ENCODE data around the gene PRRX2. TPM values are rescaled to one million over a fixed set of nuclear protein-coding genes. Genes with fewer than 3 reads are reported as not detected.
A peak's percentile ranks its signal among the peaks of the same experiment; 100 is the strongest.

The PRRX2 gene
- total and polyA plus RNA-seq, 2 of the 13 experiments (the other 11 are each of a cell fraction or from before 2014, with no cell fraction given): 0.05 TPM; not detected in 1

DNA sequence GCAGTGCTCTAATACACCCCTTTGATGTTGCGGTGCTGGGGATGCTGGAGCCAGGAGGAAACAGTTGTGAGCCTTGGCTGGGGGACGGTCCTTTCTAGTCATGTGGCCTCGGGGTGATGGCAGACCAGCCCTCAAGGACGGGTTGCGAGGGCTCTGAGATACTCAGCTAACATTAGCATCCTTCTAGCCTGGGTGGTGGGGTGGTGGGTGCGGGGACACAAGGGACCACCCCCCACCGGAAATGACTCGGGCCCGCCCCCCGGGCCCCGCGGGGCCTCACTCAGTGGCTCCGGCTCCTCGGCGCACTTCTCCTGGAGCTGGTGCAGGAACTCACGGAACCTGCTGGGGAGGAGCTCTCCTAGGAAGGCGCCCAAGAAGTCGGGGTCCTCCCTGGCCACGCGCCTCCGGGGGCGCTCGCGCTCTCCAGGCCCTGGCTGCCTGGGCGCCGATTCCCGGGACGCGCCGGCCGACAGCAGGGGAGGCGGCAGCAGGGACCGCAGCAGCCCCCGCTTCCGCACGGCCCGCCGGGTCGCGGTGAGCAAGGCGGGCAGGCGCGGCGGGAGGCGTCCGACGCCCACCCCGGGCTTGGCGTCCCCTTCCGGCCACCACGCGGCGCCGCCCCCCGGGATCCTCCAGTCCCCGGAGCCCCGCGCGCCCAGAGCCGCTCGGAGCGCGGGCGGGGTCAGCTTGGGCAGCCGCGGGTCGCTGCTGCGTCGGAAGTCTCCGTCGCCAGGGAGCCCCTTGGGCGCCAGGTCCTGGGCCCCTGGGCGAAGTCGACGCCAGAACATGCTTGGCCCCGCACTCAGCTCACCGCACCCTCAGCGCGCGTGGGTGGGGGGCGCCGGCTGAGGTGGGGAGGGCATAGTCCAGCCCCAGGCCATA, 45.4 kb upstream of the PRRX2 start (continued):
- TF ChIP-seq JDP2 (CRISPR knock-in tag; IDR thresholded peaks at IDR 0.05; ENCODE audit: borderline replicate concordance) (no peak), SIN3B (IDR thresholded peaks at IDR 0.05; ENCODE audit: low read length) (no peak), ZNF292 (CRISPR knock-in tag; IDR thresholded peaks at IDR 0.05; ENCODE audit: borderline replicate concordance, low read depth) (no peak), SSRP1 (CRISPR knock-in tag; IDR thresholded peaks at IDR 0.05) (no peak), ZSCAN21 (CRISPR knock-in tag; IDR thresholded peaks at IDR 0.05; ENCODE audit: borderline replicate concordance) (peak; percentile 72; the same call in 1 of the 2 replicates), MYC (CRISPR knock-in tag; IDR thresholded peaks at IDR 0.05; ENCODE audit: borderline replicate concordance) (peak; percentile 32; the same call in 1 of the 2 replicates), ZFY (CRISPR knock-in tag; IDR thresholded peaks at IDR 0.05) (peak; percentile 15; the same call in 1 of the 2 replicates), ZNF792 (CRISPR knock-in tag; IDR thresholded peaks at IDR 0.05) (no peak), BORCS8-MEF2B (CRISPR knock-in tag; IDR thresholded peaks at IDR 0.05) (no peak), ZNF781 (CRISPR knock-in tag; IDR thresholded peaks at IDR 0.05; ENCODE audit: borderline replicate concordance, not compliant biosample characterization) (no peak), RBFOX2 (IDR thresholded peaks at IDR 0.05; ENCODE audit: low read depth, low read length) (peak; percentile 51), MXD4 (CRISPR knock-in tag; IDR thresholded peaks at IDR 0.05) (peak; percentile 16; the same call in 1 of the 2 replicates), BCL3 (CRISPR knock-in tag; IDR thresholded peaks at IDR 0.05) (peak; percentile 75), ZFX (CRISPR knock-in tag; IDR thresholded peaks at IDR 0.05; ENCODE audit: low read depth) (peak; percentile 53; the same call in 1 of the 2 replicates), NAIF1 (CRISPR knock-in tag; IDR thresholded peaks at IDR 0.05; ENCODE audit: borderline replicate concordance) (no peak), AGO2 (optimal IDR thresholded peaks at IDR 0.05; ENCODE audit: low read depth, low read length) (peak; percentile 92), ZNF546 (CRISPR knock-in tag; conservative IDR thresholded peaks at IDR 0.05) (0 out of 2 replicates have a peak, but pooled peaks have one; percentile 31), NRL (CRISPR knock-in tag; IDR thresholded peaks at IDR 0.05; ENCODE audit: borderline replicate concordance) (peak; percentile 17; the same call in 1 of the 2 replicates), KDM2A (CRISPR knock-in tag; IDR thresholded peaks at IDR 0.05; ENCODE audit: borderline replicate concordance, low read depth) (peak; percentile 82), MTF2 (CRISPR knock-in tag; IDR thresholded peaks at IDR 0.05; ENCODE audit: borderline replicate concordance) (no peak), SRY (CRISPR knock-in tag; IDR thresholded peaks at IDR 0.05) (0 out of 2 replicates have a peak, but pooled peaks have one; percentile 37)
- TF ChIP-seq, protein P1, sequence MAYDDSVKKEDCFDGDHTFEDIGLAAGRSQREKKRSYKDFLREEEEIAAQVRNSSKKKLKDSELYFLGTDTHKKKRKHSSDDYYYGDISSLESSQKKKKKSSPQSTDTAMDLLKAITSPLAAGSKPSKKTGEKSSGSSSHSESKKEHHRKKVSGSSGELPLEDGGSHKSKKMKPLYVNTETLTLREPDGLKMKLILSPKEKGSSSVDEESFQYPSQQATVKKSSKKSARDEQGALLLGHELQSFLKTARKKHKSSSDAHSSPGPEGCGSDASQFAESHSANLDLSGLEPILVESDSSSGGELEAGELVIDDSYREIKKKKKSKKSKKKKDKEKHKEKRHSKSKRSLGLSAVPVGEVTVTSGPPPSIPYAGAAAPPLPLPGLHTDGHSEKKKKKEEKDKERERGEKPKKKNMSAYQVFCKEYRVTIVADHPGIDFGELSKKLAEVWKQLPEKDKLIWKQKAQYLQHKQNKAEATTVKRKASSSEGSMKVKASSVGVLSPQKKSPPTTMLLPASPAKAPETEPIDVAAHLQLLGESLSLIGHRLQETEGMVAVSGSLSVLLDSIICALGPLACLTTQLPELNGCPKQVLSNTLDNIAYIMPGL (CRISPR knock-in tag; IDR thresholded peaks at IDR 0.05; ENCODE audit: borderline replicate concordance in 1 of 2, low read depth in 1 of 2): peak in 1 of 2 experiments; percentile 60; a peak in 1 of 4 replicates
- TF ChIP-seq, protein P2, sequence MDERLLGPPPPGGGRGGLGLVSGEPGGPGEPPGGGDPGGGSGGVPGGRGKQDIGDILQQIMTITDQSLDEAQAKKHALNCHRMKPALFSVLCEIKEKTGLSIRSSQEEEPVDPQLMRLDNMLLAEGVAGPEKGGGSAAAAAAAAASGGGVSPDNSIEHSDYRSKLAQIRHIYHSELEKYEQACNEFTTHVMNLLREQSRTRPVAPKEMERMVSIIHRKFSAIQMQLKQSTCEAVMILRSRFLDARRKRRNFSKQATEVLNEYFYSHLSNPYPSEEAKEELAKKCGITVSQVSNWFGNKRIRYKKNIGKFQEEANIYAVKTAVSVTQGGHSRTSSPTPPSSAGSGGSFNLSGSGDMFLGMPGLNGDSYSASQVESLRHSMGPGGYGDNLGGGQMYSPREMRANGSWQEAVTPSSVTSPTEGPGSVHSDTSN (CRISPR knock-in tag; IDR thresholded peaks at IDR 0.05): no peak
- TF ChIP-seq, protein P3, sequence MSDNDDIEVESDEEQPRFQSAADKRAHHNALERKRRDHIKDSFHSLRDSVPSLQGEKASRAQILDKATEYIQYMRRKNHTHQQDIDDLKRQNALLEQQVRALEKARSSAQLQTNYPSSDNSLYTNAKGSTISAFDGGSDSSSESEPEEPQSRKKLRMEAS (IDR thresholded peaks at IDR 0.05): peak; percentile 66
- TF ChIP-seq, protein P4, sequence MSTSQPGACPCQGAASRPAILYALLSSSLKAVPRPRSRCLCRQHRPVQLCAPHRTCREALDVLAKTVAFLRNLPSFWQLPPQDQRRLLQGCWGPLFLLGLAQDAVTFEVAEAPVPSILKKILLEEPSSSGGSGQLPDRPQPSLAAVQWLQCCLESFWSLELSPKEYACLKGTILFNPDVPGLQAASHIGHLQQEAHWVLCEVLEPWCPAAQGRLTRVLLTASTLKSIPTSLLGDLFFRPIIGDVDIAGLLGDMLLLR (CRISPR knock-in tag; IDR thresholded peaks at IDR 0.05): no peak

All from HepG2 (cell line).